ENCODE results near the gene CIT. TPM values are rescaled to one million over a fixed set of nuclear protein-coding genes. Genes with fewer than 3 reads are reported as not detected.

CIT gene
- polyA plus RNA-seq, 1 experiment = 14.5 TPM

DNA sequence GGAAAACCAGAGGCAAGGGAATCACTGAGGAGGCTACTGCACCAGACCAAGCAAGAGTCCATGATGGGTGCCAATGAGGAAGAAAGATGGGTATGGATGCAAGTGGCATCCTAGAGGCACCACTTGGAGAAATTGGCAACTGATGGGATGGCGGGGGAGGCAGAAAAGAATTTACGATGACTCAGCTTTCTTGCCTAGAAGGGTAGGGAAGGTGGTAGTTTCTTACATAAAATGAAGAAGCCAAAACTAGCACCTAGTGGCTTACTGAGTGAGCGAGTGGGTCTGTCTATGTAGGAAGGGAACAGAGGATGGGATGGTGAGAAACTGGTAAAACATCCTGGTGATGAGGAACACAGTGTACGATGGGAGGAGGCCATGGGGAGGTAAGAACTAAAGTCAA, 80.8 kb downstream of the CIT start:
- H3K27me3 ChIP-seq (ENCODE audit: control insufficient read depth, insufficient read depth, low read length) = no peaks in the 10 kb centered on the region
- no peak for DNase-seq (ENCODE audit: low read depth)
- H3K36me3 ChIP-seq (ENCODE audit: control insufficient read depth, insufficient read depth, low read length) = no peaks in the 10 kb centered on the region
- no peak for TF ChIP-seq CTCF (IDR thresholded peaks at IDR 0.05; ENCODE audit: insufficient read depth, low read depth, low read length)
- H3K4me3 ChIP-seq (ENCODE audit: low read depth, low read length) = no peak overlapping the region
- CTCF ChIA-PET = interaction anchor here (2.8 kb wide), 1 partner anchor 16 kb away, joined by 17 read pairs; no protein-coding TSS in a partner anchor
- POLR2A ChIA-PET = no interaction called here

DNA sequence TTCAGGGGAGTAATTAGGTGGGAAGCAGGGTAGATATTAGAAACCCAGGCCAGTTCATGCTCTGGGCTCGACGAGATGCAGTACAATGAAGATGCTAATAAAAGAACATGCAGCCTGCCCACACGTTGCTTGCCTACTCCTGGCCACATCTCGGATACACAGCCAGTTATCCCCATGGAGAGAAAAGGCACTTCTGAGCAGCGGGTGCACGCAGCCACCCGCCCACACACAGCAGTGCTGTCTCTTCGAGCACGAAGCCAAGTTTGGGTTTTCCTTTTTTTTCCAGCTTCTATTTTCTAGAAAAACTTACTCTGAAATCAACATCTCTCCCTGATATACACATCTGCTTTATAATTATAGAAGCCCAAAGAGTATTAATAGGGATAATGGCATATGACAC, 85.7 kb downstream of the CIT start:
- CTCF ChIA-PET = interaction anchor here (4.8 kb wide), 1 partner anchor 10 kb away, joined by 43 read pairs; no protein-coding TSS in a partner anchor

DNA sequence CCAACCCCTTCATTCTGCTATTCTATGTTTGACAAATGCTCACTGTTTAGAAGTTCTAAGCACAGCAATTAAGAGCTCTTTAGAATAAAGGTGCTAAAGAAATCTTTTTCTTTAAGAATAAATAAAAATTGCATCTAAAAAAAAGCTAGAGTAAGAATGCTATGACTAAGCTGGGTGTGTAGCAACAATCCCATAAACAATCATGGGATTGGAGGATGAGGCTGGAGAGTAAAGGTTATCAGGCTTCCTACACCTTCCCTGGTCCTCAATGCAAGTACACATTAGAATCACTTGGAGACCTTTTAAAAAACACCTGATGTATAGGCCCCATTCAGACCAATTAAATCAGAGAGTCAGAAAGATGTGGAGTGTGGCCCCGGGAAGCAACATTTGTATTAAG, 88.3 kb downstream of the CIT start:
- Histone ChIP-seq H3K36me3 (ENCODE audit: control insufficient read depth, insufficient read depth, low read length) (peaks cover 1% of the 10 kb centered on the region; the same call in 1 of the 2 replicates), H3K4me3 (ENCODE audit: low read depth, low read length) (no peak overlapping the region), H3K27me3 (ENCODE audit: control insufficient read depth, insufficient read depth, low read length) (no peaks in the 10 kb centered on the region)
- CTCF ChIA-PET = interaction anchor here (4.8 kb wide), 1 partner anchor 8 kb away, joined by 43 read pairs; no protein-coding TSS in a partner anchor
- DNase-seq (ENCODE audit: low read depth) = no peak
- POLR2A ChIA-PET = no interaction called here
- no peak for TF ChIP-seq CTCF (IDR thresholded peaks at IDR 0.05; ENCODE audit: insufficient read depth, low read depth, low read length)

More for the DNA sequence above, 85.7 kb downstream of the CIT start:
- Histone ChIP-seq H3K4me3 (ENCODE audit: low read depth, low read length) (no peak overlapping the region), H3K27me3 (ENCODE audit: control insufficient read depth, insufficient read depth, low read length) (no peaks in the 10 kb centered on the region), H3K36me3 (ENCODE audit: control insufficient read depth, insufficient read depth, low read length) (no peaks in the 10 kb centered on the region; the same call in 1 of the 2 replicates)
- POLR2A ChIA-PET = interaction anchor here (0.6 kb wide), 1 partner anchor 1475 kb away, joined by 7 read pairs; no protein-coding TSS in a partner anchor
- DNase-seq (ENCODE audit: low read depth) = no peak
- TF ChIP-seq CTCF (IDR thresholded peaks at IDR 0.05; ENCODE audit: insufficient read depth, low read depth, low read length) = no peak

- no peak for TF ChIP-seq CTCF (IDR thresholded peaks at IDR 0.05; ENCODE audit: insufficient read depth, low read depth, low read length)
- H3K27me3 ChIP-seq (ENCODE audit: control insufficient read depth, insufficient read depth, low read length) = no peaks in the 10 kb centered on the region
- DNase-seq (ENCODE audit: low read depth) = no peak
- CTCF ChIA-PET = no interaction called here
- POLR2A ChIA-PET = no interaction called here
- H3K36me3 ChIP-seq (ENCODE audit: control insufficient read depth, insufficient read depth, low read length) = peaks cover 1% of the 10 kb centered on the region; the same call in 1 of the 2 replicates
- H3K4me3 ChIP-seq (ENCODE audit: low read depth, low read length) = no peak overlapping the region
These were observed 90.6 kb downstream of the CIT start for GRCh38 chr12:119786539-119786938.

GRCh38 chr12:119784673-119785072, 92.4 kb downstream of the CIT start:
- no peak overlapping the region for H3K4me3 ChIP-seq (ENCODE audit: low read depth, low read length)
- no peak for DNase-seq (ENCODE audit: low read depth)
- ChIA-PET POLR2A (no interaction called here), CTCF (interaction anchor here (0.9 kb wide), 1 partner anchor 14 kb away, joined by 3 read pairs; no protein-coding TSS in a partner anchor)
- no peak for TF ChIP-seq CTCF (IDR thresholded peaks at IDR 0.05; ENCODE audit: insufficient read depth, low read depth, low read length)
- no peaks in the 10 kb centered on the region for H3K27me3 ChIP-seq (ENCODE audit: control insufficient read depth, insufficient read depth, low read length)
- H3K36me3 ChIP-seq (ENCODE audit: control insufficient read depth, insufficient read depth, low read length) = peaks cover 1% of the 10 kb centered on the region; the same call in 1 of the 2 replicates

Measured in BJ (cell line).